Heart right ventricle (tissue), 16 donors: ENCODE results near the gene A2M. TPM values are rescaled to one million over a fixed set of nuclear protein-coding genes. Genes with fewer than 3 reads are reported as not detected.

Experiments
- ATAC-seq, 8 donors: fragments of 200-7000 bp; cut with Tn5 transposase; one replicate each; pipeline ENCODE4 v1.9.1; 2020; ENCODE audit warnings: mild to moderate bottlenecking in 8 of 8, moderate library complexity in 8 of 8, moderate number of reproducible peaks in 1 of 8
- DNase-seq, 2 donors: peaks; one replicate each; pipeline ENCODE4 v3.0.0-alpha.2; 2020
- H3K27ac ChIP-seq, 10 donors: fragments of 200-600 bp; sonication (generic) in 2 of 10; one replicate each; pipeline versions ENCODE4 v1.5.0 to v1.8.0; 2020 to 2022; ENCODE audit warnings: mild to moderate bottlenecking in 3 of 10
- H3K27me3 ChIP-seq, 7 donors: fragments of 200-600 bp; one replicate each; pipeline ENCODE4 v1.8.0; 2021 to 2022; ENCODE audit warnings: mild to moderate bottlenecking in 2 of 7
- H3K36me3 ChIP-seq, 9 donors: fragments of 200-600 bp; sonication (generic) in 1 of 9; one replicate each; pipeline versions ENCODE4 v1.5.0 to v1.8.0; 2020 to 2022; ENCODE audit warnings: mild to moderate bottlenecking in 2 of 9
- H3K4me1 ChIP-seq, 9 donors: fragments of 200-600 bp; sonication (generic) in 1 of 9; one replicate each; pipeline versions ENCODE4 v1.5.0 to v1.8.0; 2020 to 2022; ENCODE audit warnings: mild to moderate bottlenecking in 4 of 9
- H3K4me3 ChIP-seq, 10 donors: fragments of 200-600 bp; sonication (generic) in 2 of 10; one replicate each; pipeline versions ENCODE4 v1.5.0 to v1.8.0; 2020 to 2022; ENCODE audit warnings: mild to moderate bottlenecking in 7 of 10, moderate library complexity in 2 of 10
- H3K9me3 ChIP-seq, 11 donors: fragments of 200-600 bp in 10 of 11; sonication (generic) in 2 of 11; one replicate each; pipeline versions ENCODE4 v1.5.0 to v1.8.0; 2013 to 2022; ENCODE audit warnings: mild to moderate bottlenecking in 2 of 11, control low read depth in 1 of 11, moderate library complexity in 1 of 11
- WGBS, 2 donors: extraction: QIAGEN DNeasy Blood & Tissue Kit; methylation state at CpG; one replicate each; pipeline ENCODE4 v1.1.7; 2013; ENCODE audit warnings: inconsistent platforms in 1 of 2; 5-methylcytosine and 5-hydroxymethylcytosine counted together
- intact Hi-C, 10 donors: fragments of 100-400 bp; cut with DNase I; formaldehyde crosslinking; loops; one replicate each; pipeline versions ENCODE4 v1.11.1 to v1.14.2; 2022
- polyA plus RNA-seq, 2 donors: library from polyadenylated mRNA; stranded (reverse); fragments of 200-250 nt; gene quantifications; one replicate each; pipeline ENCODE4 v1.2.3, GENCODE V29; 2013
- total RNA-seq, 10 donors: library from RNA; stranded (reverse); fragmentation: NEBNext Ultra II Directional in 3 of 10; extraction: Animal tissue kit (Norgen Biotek cat#: 25700) in 3 of 10; gene quantifications; one replicate each; pipeline versions ENCODE4 v1.2.1 to v1.2.4, GENCODE V29; 2021 to 2023
- TF ChIP-seq, protein P1 (sequence below), 9 donors: fragments of 200-600 bp; sonication (generic) in 2 of 9; IDR thresholded peaks; one replicate each; pipeline versions ENCODE4 v1.5.0 to v1.8.0; 2021 to 2022; ENCODE audit warnings: antibody characterized with exemption in 9 of 9, mild to moderate bottlenecking in 5 of 9, moderate library complexity in 1 of 9
- donor health status: Arrhythmogenic right ventricular cardiomyopathy.
- donor health status: ischemic (EF 13 %, LVEDD 7.1; RV severe dilation, severe dysfunction).
- donor health status: healthy with polysubstance abuse.
- donor health status: DM: no; HTN: yes; CAD: no.
- donor health status: DM: no; HTN: no; CAD: no.
- donor health status: ischemic (EF 25% LVEDD 6.9; RV normal size, moderate dysfunction).
- donor health status: ischemic (EF 25% LVEDD 5.7; RV mildly dilated, moderate dysfunction).
- donor health status: healthy.
- donor health status: DM: yes; HTN: yes; CAD: no.
- donor health status: Ischemic cardiomyopathy.
- donor health status: ischemic (EF 35%, LVEDD 5.7; RV mildly dilated, moderate dysfunction).
- donor health status: nonischemic (EF 11% LVEDD 7.7; RV severe dilation, severe dysfunction).
- donor health status: DM: yes; HTN: yes; CAD: no.
- donor health status: PGD.
- donor health status: ischemic (EF 29% LVEDD 5.4; RV normal size, mild dysfunction).
- donor health status: nonischemic (EF 23%, LVEDD 6.1; RV moderate dilation, normal function).

A2M gene
- total and polyA plus RNA-seq, 12 donors = 194 to 1,678 (median 449) TPM

GRCh38 chr12:9036227-9036626 is 79.5 kb downstream of the A2M start:
- no peak for ATAC-seq
- DNase-seq = no peak
- Histone ChIP-seq H3K9me3 (no peaks in the 10 kb centered on the region), H3K4me1 (peaks cover 0 to 12% (median 0%) of the 10 kb centered on the region in 9 donors), H3K36me3 (no peaks in the 10 kb centered on the region), H3K4me3 (no peak overlapping the region), H3K27me3 (no peaks in the 10 kb centered on the region), H3K27ac (no peak overlapping the region)
- intact Hi-C loops = loop anchor here in 5 of 10 donors (5.0 to 10.0 kb wide), 3 partner anchors 44 to 361 kb away; no protein-coding TSS in a partner anchor
- TF ChIP-seq, protein P1, sequence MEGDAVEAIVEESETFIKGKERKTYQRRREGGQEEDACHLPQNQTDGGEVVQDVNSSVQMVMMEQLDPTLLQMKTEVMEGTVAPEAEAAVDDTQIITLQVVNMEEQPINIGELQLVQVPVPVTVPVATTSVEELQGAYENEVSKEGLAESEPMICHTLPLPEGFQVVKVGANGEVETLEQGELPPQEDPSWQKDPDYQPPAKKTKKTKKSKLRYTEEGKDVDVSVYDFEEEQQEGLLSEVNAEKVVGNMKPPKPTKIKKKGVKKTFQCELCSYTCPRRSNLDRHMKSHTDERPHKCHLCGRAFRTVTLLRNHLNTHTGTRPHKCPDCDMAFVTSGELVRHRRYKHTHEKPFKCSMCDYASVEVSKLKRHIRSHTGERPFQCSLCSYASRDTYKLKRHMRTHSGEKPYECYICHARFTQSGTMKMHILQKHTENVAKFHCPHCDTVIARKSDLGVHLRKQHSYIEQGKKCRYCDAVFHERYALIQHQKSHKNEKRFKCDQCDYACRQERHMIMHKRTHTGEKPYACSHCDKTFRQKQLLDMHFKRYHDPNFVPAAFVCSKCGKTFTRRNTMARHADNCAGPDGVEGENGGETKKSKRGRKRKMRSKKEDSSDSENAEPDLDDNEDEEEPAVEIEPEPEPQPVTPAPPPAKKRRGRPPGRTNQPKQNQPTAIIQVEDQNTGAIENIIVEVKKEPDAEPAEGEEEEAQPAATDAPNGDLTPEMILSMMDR (IDR thresholded peaks at IDR 0.05) = no peak
- 77% methylated on average over 6 of the region's 6 CpGs for WGBS, 2 donors

- Histone ChIP-seq H3K4me1 (peaks cover 0 to 5% (median 0%) of the 10 kb centered on the region in 9 donors), H3K36me3 (no peaks in the 10 kb centered on the region), H3K9me3 (no peaks in the 10 kb centered on the region), H3K27ac (no peak overlapping the region), H3K4me3 (no peak overlapping the region), H3K27me3 (no peaks in the 10 kb centered on the region)
- intact Hi-C loops = loop anchor here in 1 of 10 donors (5.0 to 10.0 kb wide), 2 partner anchors 77 to 359 kb away; no protein-coding TSS in a partner anchor
- no peak for DNase-seq
- 96 to 98% methylated on average over 6 of the region's 6 CpGs for WGBS, 2 donors
- TF ChIP-seq, protein P1 (IDR thresholded peaks at IDR 0.05) = no peak
- ATAC-seq = no peak
Measured at GRCh38 chr12:9034095-9034494, 81.6 kb downstream of the A2M start.

DNA sequence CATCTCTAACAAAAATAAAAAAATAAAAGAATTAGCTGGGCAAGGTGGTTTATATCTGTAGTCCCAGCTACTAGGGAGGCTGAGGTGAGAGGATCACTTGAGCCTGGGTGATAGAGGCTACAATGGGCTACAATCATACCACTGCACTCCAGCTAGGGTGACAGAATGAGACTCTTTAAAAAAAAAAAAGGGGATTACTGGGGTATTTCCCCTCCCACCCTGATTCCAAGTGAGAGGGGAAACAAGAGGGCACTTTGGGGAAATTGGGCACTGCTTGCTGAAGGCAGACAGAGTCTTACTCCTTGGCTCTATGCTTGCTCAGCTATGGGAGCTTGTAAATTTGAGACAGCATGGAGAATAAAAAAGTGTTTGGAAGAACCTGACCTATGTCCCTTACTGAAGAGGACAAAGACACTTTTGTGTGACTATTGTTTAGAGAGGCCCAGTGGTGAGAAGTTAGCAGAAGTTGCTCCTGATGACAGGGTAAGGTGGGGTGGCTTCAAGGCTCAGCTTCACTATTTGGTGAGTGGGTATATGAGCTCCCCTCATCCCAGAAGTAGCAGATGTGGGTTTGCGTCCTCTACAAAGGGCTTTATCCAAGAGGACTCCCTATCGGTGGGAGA is 82.3 kb downstream of the A2M start:
- H3K27ac ChIP-seq = no peak overlapping the region
- intact Hi-C loops = loop anchor here in 1 of 10 donors (5.0 to 10.0 kb wide), 2 partner anchors 76 to 359 kb away; no protein-coding TSS in a partner anchor
- WGBS, 2 donors = 94 to 98% methylated on average over 2 of the region's 2 CpGs
- ATAC-seq (no peak), DNase-seq (no peak)
- no peaks in the 10 kb centered on the region for H3K27me3 ChIP-seq
- no peak overlapping the region for H3K4me3 ChIP-seq
- H3K9me3 ChIP-seq = no peaks in the 10 kb centered on the region
- TF ChIP-seq, protein P1 (IDR thresholded peaks at IDR 0.05) = no peak
- no peaks in the 10 kb centered on the region for H3K36me3 ChIP-seq
- H3K4me1 ChIP-seq = no peaks in the 10 kb centered on the region

DNA sequence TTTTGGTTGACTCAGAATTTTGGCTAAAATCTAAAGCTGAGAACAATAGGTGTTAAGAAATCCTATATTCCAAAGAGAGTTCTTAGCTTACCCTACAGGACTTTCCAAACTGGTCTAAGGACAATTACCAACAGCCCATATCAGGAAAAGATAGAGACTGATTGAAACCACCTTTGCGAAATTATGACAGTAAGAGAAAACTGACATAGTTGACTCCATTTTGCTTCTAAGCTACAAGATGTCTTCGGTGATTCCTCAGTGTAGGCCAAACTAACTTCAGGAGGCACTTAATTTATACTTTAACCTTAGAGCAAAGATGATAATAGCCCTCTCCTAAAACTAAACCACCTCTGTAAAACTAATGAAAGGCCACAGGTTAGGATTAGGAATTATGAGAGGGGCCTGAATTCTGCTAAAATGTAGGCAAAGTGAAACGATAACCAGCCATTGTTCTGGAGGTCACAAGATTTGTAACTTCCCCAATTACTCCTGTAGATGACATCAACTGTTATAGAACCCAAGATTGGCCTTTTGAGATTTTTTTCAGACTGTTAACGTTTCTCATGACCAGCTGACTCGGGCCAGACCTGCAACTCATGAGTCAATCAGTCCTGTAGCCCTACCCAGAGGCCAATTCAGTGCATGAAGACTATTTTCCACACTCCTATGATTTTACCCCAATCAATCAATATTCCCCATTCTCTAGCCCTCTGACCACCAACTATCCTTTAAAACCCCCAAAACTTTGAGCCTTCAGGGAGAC is 83.3 kb downstream of the A2M start:
- DNase-seq = no peak
- Histone ChIP-seq H3K36me3 (no peaks in the 10 kb centered on the region), H3K4me3 (no peak overlapping the region), H3K27me3 (no peaks in the 10 kb centered on the region), H3K4me1 (no peaks in the 10 kb centered on the region), H3K9me3 (no peaks in the 10 kb centered on the region), H3K27ac (no peak overlapping the region)
- no peak for ATAC-seq
- TF ChIP-seq, protein P1 (IDR thresholded peaks at IDR 0.05) = no peak
- intact Hi-C loops = loop anchor here in 1 of 10 donors (5.0 to 10.0 kb wide), 2 partner anchors 75 to 358 kb away; no protein-coding TSS in a partner anchor
- WGBS, 2 donors = 75 to 77% methylated on average over 5 of the region's 5 CpGs
